GM23338 (cell line): ENCODE results near the gene ADCY5. TPM values are rescaled to one million over a fixed set of nuclear protein-coding genes. Genes with fewer than 3 reads are reported as not detected.
A peak's percentile ranks its signal among the peaks of the same experiment; 100 is the strongest.

ENCODE experiments used
- ATAC-seq: fragments of 200-7000 bp; cut with Tn5 transposase; 3 replicates; pipeline ENCODE4 v1.9.1; 2020
- DNase-seq: peaks from one replicate; pipeline ENCODE4 v3.0.0-alpha.2; 2015; ENCODE audit warnings: low spot score
- H2AFZ ChIP-seq: fragments of 200-600 bp; sonication (generic); 2 replicates; pipeline ENCODE4 v1.8.0; 2016; ENCODE audit warnings: antibody characterized with exemption, mild to moderate bottlenecking, moderate library complexity
- H3F3A ChIP-seq: fragments of 200-600 bp; sonication (generic); replicated peaks from 2 replicates; pipeline ENCODE4 v1.8.0; 2017; ENCODE audit warnings: antibody characterized with exemption, mixed run types, low read depth
- H3K27ac ChIP-seq: fragments of 200-600 bp; sonication (generic); 2 replicates; pipeline ENCODE4 v1.6.1; 2016; ENCODE audit warnings: low read depth
- H3K27me3 ChIP-seq: fragments of 200-600 bp; sonication (generic); 2 replicates; pipeline ENCODE4 v1.8.0; 2016; ENCODE audit warnings: mild to moderate bottlenecking, mixed run types, moderate library complexity; ENCODE audit not compliant: insufficient read depth
- H3K36me3 ChIP-seq: fragments of 200-600 bp; sonication (generic); 2 replicates; pipeline ENCODE4 v1.8.0; 2016; ENCODE audit warnings: mild to moderate bottlenecking; ENCODE audit not compliant: insufficient read depth
- H3K4me1 ChIP-seq: fragments of 200-600 bp; sonication (generic); 2 replicates; pipeline ENCODE4 v1.8.0; 2016; ENCODE audit warnings: mild to moderate bottlenecking, moderate library complexity; ENCODE audit not compliant: insufficient read depth
- H3K4me2 ChIP-seq: fragments of 200-600 bp; sonication (generic); 2 replicates; pipeline ENCODE4 v1.7.1; 2017; ENCODE audit warnings: mixed run types
- H3K4me3 ChIP-seq: fragments of 200-600 bp; sonication (generic); 2 replicates; pipeline ENCODE4 v1.6.1; 2016; ENCODE audit warnings: mixed run types
- H3K79me2 ChIP-seq: fragments of 200-600 bp; sonication (generic); replicated peaks from 2 replicates; pipeline ENCODE4 v1.8.0; 2017; ENCODE audit warnings: mild to moderate bottlenecking; ENCODE audit not compliant: insufficient read depth
- H3K9me2 ChIP-seq: fragments of 200-600 bp; sonication (generic); 2 replicates; pipeline ENCODE4 v1.8.0; 2017; ENCODE audit not compliant: insufficient read depth
- H4K20me1 ChIP-seq: fragments of 200-600 bp; sonication (generic); replicated peaks from 2 replicates; pipeline ENCODE4 v1.8.0; 2017; ENCODE audit warnings: mild to moderate bottlenecking; ENCODE audit not compliant: insufficient read depth
- H3K27ac Mint-ChIP-seq: 2 replicates; pipeline ENCODE4 v1.8.0; 2020; ENCODE audit warnings: inconsistent platforms, mild to moderate bottlenecking, moderate library complexity, mixed read lengths
- H3K27me3 Mint-ChIP-seq: 3 replicates; pipeline ENCODE4 v1.8.0; 2022; ENCODE audit warnings: low read depth, mild to moderate bottlenecking, moderate library complexity, mixed read lengths, inconsistent platforms; ENCODE audit not compliant: insufficient read depth, poor library complexity
- H3K36me3 Mint-ChIP-seq: 3 replicates; pipeline ENCODE4 v1.8.0; 2021; ENCODE audit warnings: low read depth, mild to moderate bottlenecking, inconsistent platforms, moderate library complexity, mixed read lengths
- H3K4me1 Mint-ChIP-seq: 3 replicates; pipeline ENCODE4 v1.8.0; 2020; ENCODE audit warnings: mild to moderate bottlenecking, inconsistent platforms, mixed read lengths
- H3K4me3 Mint-ChIP-seq: 3 replicates; pipeline ENCODE4 v1.8.0; 2021; ENCODE audit warnings: moderate library complexity, mild to moderate bottlenecking, inconsistent platforms, mixed read lengths
- H3K9me3 Mint-ChIP-seq: 3 replicates; pipeline ENCODE4 v1.8.0; 2020; ENCODE audit warnings: moderate library complexity, mild to moderate bottlenecking, inconsistent platforms, mixed read lengths
- CTCF ChIP-seq, 2 experiments: fragments of 200-600 bp in 1 of 2; sonication (generic) in 1 of 2; conservative IDR thresholded peaks; 2 replicates each; pipeline versions ENCODE4 v1.5.1 to v1.6.1; 2016 to 2017; ENCODE audit warnings: antibody characterized with exemption in 2 of 2, low read depth in 2 of 2, mild to moderate bottlenecking in 2 of 2, moderate library complexity in 1 of 2
- ETS1 ChIP-seq: IDR thresholded peaks from 2 replicates; pipeline ENCODE4 v1.6.1; 2016; ENCODE audit warnings: antibody characterized with exemption
- EZH2 ChIP-seq: fragments of 200-600 bp; sonication (generic); IDR thresholded peaks from one replicate; pipeline ENCODE4 v1.8.0; 2017; ENCODE audit warnings: antibody characterized with exemption, mild to moderate bottlenecking, low read depth; ENCODE audit not compliant: unreplicated experiment
- EZH2phosphoT487 ChIP-seq: fragments of 200-600 bp; sonication (generic); IDR thresholded peaks from one replicate; pipeline ENCODE4 v1.8.1; 2018; ENCODE audit warnings: antibody characterized with exemption; ENCODE audit not compliant: unreplicated experiment
- JUNB ChIP-seq: IDR thresholded peaks from one replicate; pipeline ENCODE4 v1.6.1; 2016; ENCODE audit warnings: antibody characterized with exemption; ENCODE audit not compliant: unreplicated experiment
- NANOG ChIP-seq: IDR thresholded peaks from 2 replicates; pipeline ENCODE4 v1.6.1; 2016; ENCODE audit warnings: antibody characterized with exemption, borderline replicate concordance
- POLR2AphosphoS5 ChIP-seq: IDR thresholded peaks from 2 replicates; pipeline ENCODE4 v1.6.1; 2016; ENCODE audit warnings: antibody characterized with exemption, low read depth
- STAT1 ChIP-seq: IDR thresholded peaks from one replicate; pipeline ENCODE4 v1.6.1; 2016; ENCODE audit warnings: antibody characterized with exemption; ENCODE audit not compliant: unreplicated experiment
- ZNF462 ChIP-seq: fragments of 250-450 bp; sonication (Bioruptor Pico); IDR thresholded peaks from 2 replicates; pipeline ENCODE4 v1.5.0; 2020; ENCODE audit warnings: mild to moderate bottlenecking, moderate library complexity
- polyA plus RNA-seq: library from polyadenylated mRNA; unstranded; fragments of >200 nt; fragmentation: Nextera tagmentation; extraction: Ambion mirVana; gene quantifications from 2 replicates; pipeline ENCODE4 v1.2.1, GENCODE V29; 2016
- total RNA-seq: library from RNA; depleted of rRNA; stranded (reverse); fragments of >200 nt; shearing (Covaris generic); gene quantifications from 2 replicates; pipeline ENCODE4 v1.2.3, GENCODE V29; 2014

Gene ADCY5
- total and polyA plus RNA-seq, 2 experiments from 2014 or later, result 3.5 to 10.2 TPM

DNA sequence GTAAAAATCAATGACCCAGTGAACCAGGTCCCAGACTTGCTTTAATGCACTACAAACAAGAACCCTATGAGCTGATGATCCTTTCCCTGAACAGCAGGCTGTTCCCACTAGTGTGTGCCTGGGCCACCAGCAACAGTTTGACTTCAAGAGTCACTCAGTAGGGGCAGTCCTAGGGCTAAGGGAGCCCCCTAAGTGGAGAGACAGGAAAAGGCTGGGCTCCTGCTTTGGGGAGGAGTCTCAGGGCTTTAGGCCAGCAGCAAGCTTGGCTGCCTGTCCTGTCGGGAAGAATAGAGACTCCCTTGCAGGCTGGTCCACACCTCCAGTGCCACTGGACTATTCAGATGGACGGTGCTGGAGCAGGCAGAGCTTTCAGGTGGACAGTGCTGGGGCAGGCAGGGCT lies 29.4 kb upstream of the ADCY5 start:
- no peaks in the 10 kb centered on the region for H4K20me1 ChIP-seq
- no peaks in the 10 kb centered on the region for H3K9me3 Mint-ChIP-seq
- H3K4me3 ChIP-seq, result no peak overlapping the region
- H3K4me3 Mint-ChIP-seq, result no peak overlapping the region
- no peak overlapping the region for H2AFZ ChIP-seq
- no peaks in the 10 kb centered on the region for H3F3A ChIP-seq
- ATAC-seq (peak; percentile 44), DNase-seq (no peak)
- TF ChIP-seq POLR2AphosphoS5 (no peak), CTCF (conservative IDR thresholded peaks at IDR 0.05; ENCODE audit: low read depth in 2 of 2) (no peak), JUNB (no peak), ETS1 (no peak), NANOG (no peak), EZH2phosphoT487 (no peak), STAT1 (no peak)
- H3K4me1 ChIP-seq, result no peaks in the 10 kb centered on the region
- H3K27ac ChIP-seq, result no peak overlapping the region
- no peak overlapping the region for H3K4me2 ChIP-seq
- H3K79me2 ChIP-seq, result no peaks in the 10 kb centered on the region
- peaks cover 15% of the 10 kb centered on the region for H3K27me3 Mint-ChIP-seq
- no peaks in the 10 kb centered on the region for H3K36me3 ChIP-seq
- no peaks in the 10 kb centered on the region for H3K36me3 Mint-ChIP-seq
- peaks cover 3% of the 10 kb centered on the region; the same call in 2 of the 3 replicates for H3K4me1 Mint-ChIP-seq
- no peak overlapping the region for H3K27ac Mint-ChIP-seq
- no peaks in the 10 kb centered on the region for H3K9me2 ChIP-seq
- H3K27me3 ChIP-seq, result no peaks in the 10 kb centered on the region

DNA sequence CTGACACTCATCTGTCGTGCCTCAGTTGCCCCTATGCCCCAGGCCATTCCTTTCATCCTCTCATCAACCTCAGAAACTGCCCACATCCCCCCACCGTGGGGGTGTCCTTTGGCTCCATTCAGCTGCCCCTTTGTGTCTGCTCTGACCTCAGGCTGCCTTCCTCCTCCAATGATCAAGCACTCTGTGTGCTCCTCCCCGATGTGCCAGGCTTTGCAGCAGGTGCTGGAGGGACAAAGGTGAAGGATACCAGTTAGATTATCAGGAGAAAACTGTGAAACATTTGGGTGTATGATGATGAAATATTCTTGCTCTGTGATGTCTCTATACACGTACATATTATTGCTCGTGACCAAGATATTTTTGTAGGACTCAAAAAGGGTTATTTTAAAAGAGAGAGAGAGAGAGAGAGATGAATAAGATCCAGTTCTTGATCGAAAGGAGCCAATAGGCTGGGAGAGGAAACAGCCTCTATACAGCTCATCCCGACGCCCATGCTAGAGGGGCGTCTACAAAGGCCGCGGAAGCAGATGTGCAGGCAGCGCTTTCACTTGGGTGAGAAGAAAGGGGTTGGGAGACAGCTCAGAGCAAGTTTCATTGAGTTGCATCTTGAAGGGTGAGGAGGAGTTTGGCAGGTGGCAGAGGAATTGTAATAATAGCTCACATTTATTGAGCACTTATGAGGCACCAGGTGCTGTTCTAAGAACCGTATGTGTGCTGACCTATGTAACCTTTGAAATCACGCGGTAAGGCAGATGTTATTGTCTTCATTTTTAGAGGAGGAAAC lies 28.3 kb upstream of the ADCY5 start:
- no peak for DNase-seq
- Histone ChIP-seq H3K79me2 (no peaks in the 10 kb centered on the region), H3K36me3 (no peaks in the 10 kb centered on the region), H3K4me2 (no peak overlapping the region), H3K27ac (no peak overlapping the region), H3K9me2 (no peaks in the 10 kb centered on the region), H3K4me3 (no peak overlapping the region), H3K27me3 (no peaks in the 10 kb centered on the region), H3K4me1 (no peaks in the 10 kb centered on the region), H4K20me1 (no peaks in the 10 kb centered on the region), H2AFZ (peak overlapping the region; percentile 59; the same call in 1 of the 2 replicates), H3F3A (no peaks in the 10 kb centered on the region)
- Mint-ChIP-seq H3K9me3 (no peaks in the 10 kb centered on the region), H3K4me1 (peaks cover 3% of the 10 kb centered on the region; the same call in 2 of the 3 replicates), H3K36me3 (no peaks in the 10 kb centered on the region), H3K27me3 (peaks cover 15% of the 10 kb centered on the region), H3K4me3 (no peak overlapping the region), H3K27ac (no peak overlapping the region)
- ATAC-seq, result no peak
- TF ChIP-seq CTCF (conservative IDR thresholded peaks at IDR 0.05; ENCODE audit: low read depth in 2 of 2) (no peak), STAT1 (no peak), NANOG (no peak), POLR2AphosphoS5 (no peak), EZH2 (no peak), ZNF462 (no peak)
